ENCODE measurements around the gene RIC8B. TPM values are rescaled to one million over a fixed set of nuclear protein-coding genes. Genes with fewer than 3 reads are reported as not detected.

Gene RIC8B
- polyA plus RNA-seq, 2 of the 4 experiments (the other 2 are of a cell fraction), result 10.5 to 25.5 TPM

- Histone ChIP-seq H3K27ac (no peak overlapping the region), H3K4me1 (peaks cover 8% of the 10 kb centered on the region; the same call in 1 of the 3 replicates), H3K9me3 (no peaks in the 10 kb centered on the region), H3K4me3 (no peak overlapping the region), H3K4me2 (no peak overlapping the region)
- TF ChIP-seq EP300 (IDR thresholded peaks at IDR 0.05) (no peak), FOXS1 (CRISPR knock-in tag; IDR thresholded peaks at IDR 0.05) (no peak)
- FAIRE-seq (no peak), ATAC-seq (no peak), DNase-seq (ENCODE audit: low read depth in 1 of 2, low spot score in 1 of 2) (no peak)
- POLR2A ChIA-PET, result no interaction called here
- CTCF ChIA-PET, result interaction anchor here (0.6 to 1.4 kb wide), 4 partner anchors 9 to 1019 kb away, joined by 3 to 4 read pairs (median 3); no protein-coding TSS in a partner anchor
- 49% methylated on average over 1 of the region's 1 CpG for WGBS (ENCODE audit: missing lambda C conversion rate)
These were observed 120.3 kb downstream of the RIC8B start for GRCh38 chr12:106894774-106895173.

- no peak for DNase-seq (ENCODE audit: low read depth in 1 of 2, low spot score in 1 of 2)
- Histone ChIP-seq H3K4me3 (no peak overlapping the region), H3K27ac (no peak overlapping the region), H3K4me1 (peaks cover 8% of the 10 kb centered on the region; the same call in 1 of the 3 replicates), H3K9me3 (no peaks in the 10 kb centered on the region), H3K4me2 (no peak overlapping the region)
- ATAC-seq, result no peak; a peak in 1 of 6 replicates
- CTCF ChIA-PET, result interaction anchor here (0.6 to 1.6 kb wide), 5 partner anchors 22 to 539 kb away, joined by 3 read pairs; partner anchors contain the start of gene POLR3B
- TF ChIP-seq RCOR1 (IDR thresholded peaks at IDR 0.05; ENCODE audit: low read depth, low read length) (no peak), CBX8 (IDR thresholded peaks at IDR 0.05) (no peak), RAD21 (conservative IDR thresholded peaks at IDR 0.05 in 1 of 2, IDR thresholded peaks at IDR 0.05 in 1 of 2) (no peak), ATOH8 (CRISPR knock-in tag; IDR thresholded peaks at IDR 0.05; ENCODE audit: low read depth) (no peak), RARB (CRISPR knock-in tag; IDR thresholded peaks at IDR 0.05) (no peak), NPAS2 (CRISPR knock-in tag; IDR thresholded peaks at IDR 0.05; ENCODE audit: borderline replicate concordance) (no peak), KDM5A (IDR thresholded peaks at IDR 0.05) (no peak), BCL3 (IDR thresholded peaks at IDR 0.05) (no peak)
- no peak for FAIRE-seq
- POLR2A ChIA-PET, result no interaction called here
These were observed 122.1 kb downstream of the RIC8B start for GRCh38 chr12:106896603-106897002.

- 39% methylated on average over 6 of the region's 6 CpGs for WGBS (ENCODE audit: missing lambda C conversion rate)
- DNase-seq (ENCODE audit: low read depth in 1 of 2, low spot score in 1 of 2), result peak in 1 of 2 experiments; percentile 46
- ChIA-PET POLR2A (no interaction called here), CTCF (interaction anchor here (0.6 to 1.6 kb wide), 7 partner anchors 12 to 540 kb away, joined by 3 to 4 read pairs (median 3); partner anchors contain the start of gene POLR3B)
- TF ChIP-seq RAD21 (conservative IDR thresholded peaks at IDR 0.05 in 1 of 2, IDR thresholded peaks at IDR 0.05 in 1 of 2) (peak; percentile 61 to 65), CTCF (IDR thresholded peaks at IDR 0.05) (peak; percentile 30; the same call in 1 of the 3 replicates), HOXB13 (CRISPR knock-in tag; IDR thresholded peaks at IDR 0.05; ENCODE audit: low read depth) (no peak), HOXB5 (CRISPR knock-in tag; IDR thresholded peaks at IDR 0.05) (no peak), HDAC2 (IDR thresholded peaks at IDR 0.05) (no peak), TP53 (CRISPR knock-in tag; IDR thresholded peaks at IDR 0.05) (no peak), CBX2 (IDR thresholded peaks at IDR 0.05; ENCODE audit: borderline replicate concordance, low read depth) (no peak), HES2 (IDR thresholded peaks at IDR 0.05) (no peak), BHLHE40 (IDR thresholded peaks at IDR 0.05; ENCODE audit: low read depth, low read length) (no peak), SMC3 (IDR thresholded peaks at IDR 0.05) (peak; percentile 29; the same call in 1 of the 3 replicates), KDM1A (IDR thresholded peaks at IDR 0.05; ENCODE audit: low read depth) (no peak), E2F6 (IDR thresholded peaks at IDR 0.05; ENCODE audit: borderline replicate concordance, low read depth) (no peak)
- no peak for FAIRE-seq
- Histone ChIP-seq H3K9me3 (no peaks in the 10 kb centered on the region), H3K27ac (no peak overlapping the region), H3K4me2 (no peak overlapping the region), H3K4me3 (no peak overlapping the region), H3K4me1 (peaks cover 3% of the 10 kb centered on the region; the same call in 1 of the 3 replicates)
- ATAC-seq, result peak; percentile 36 to 52; a peak in 4 of 6 replicates
These were observed 122.6 kb downstream of the RIC8B start for GRCh38 chr12:106897082-106897481.
